ENCODE measurements around the gene ZNF768.

ZNF768 gene

GRCh38 chr16:30474684-30475083 lies 51.7 kb downstream of the ZNF768 start:
- in situ Hi-C loops (cut with MboI; ENCODE audit: low sequenced_read_pairs): no loop called here

GRCh38 chr16:30474074-30474452 lies 52.3 kb downstream of the ZNF768 start:
- in situ Hi-C loops (cut with MboI; ENCODE audit: low sequenced_read_pairs): no loop called here
